GM19395 (cell line): ENCODE data around the gene NXPH4.

Experiments
- ATAC-seq: cut with Tn5 transposase; IDR thresholded peaks from one replicate; pipeline ENCODE4 v1.9.1; 2021; ENCODE audit warnings: mild to moderate bottlenecking, moderate library complexity; ENCODE audit not compliant: unreplicated experiment

The NXPH4 gene

GRCh38 chr12:57216014-57216911 lies at the start of gene NXPH4:
Gene NXPH4 (plus strand): TSS chr12:57216794. CDS start chr12:57216970, 176 bp downstream.
- ATAC-seq: peak; percentile 34

GRCh38 chr12:57166971-57167371 lies 49.6 kb upstream of the NXPH4 start:
- ATAC-seq: no peak

- ATAC-seq: no peak
These were observed 48.5 kb upstream of the NXPH4 start for GRCh38 chr12:57168058-57168457.

- no peak for ATAC-seq
These were observed 47.4 kb upstream of the NXPH4 start for GRCh38 chr12:57169046-57169795.

GRCh38 chr12:57169969-57170368 lies 46.6 kb upstream of the NXPH4 start:
- ATAC-seq: no peak

- ATAC-seq: no peak
These were observed 46.2 kb upstream of the NXPH4 start for GRCh38 chr12:57170408-57170807.

- no peak for ATAC-seq
These were observed 45.7 kb upstream of the NXPH4 start for GRCh38 chr12:57170927-57171326.

GRCh38 chr12:57171668-57172067 lies 44.9 kb upstream of the NXPH4 start:
- ATAC-seq: no peak

GRCh38 chr12:57173089-57173488 lies 43.5 kb upstream of the NXPH4 start:
- ATAC-seq: no peak

GRCh38 chr12:57173683-57174082 lies 42.9 kb upstream of the NXPH4 start:
- no peak for ATAC-seq

GRCh38 chr12:57175428-57176138 lies 41.0 kb upstream of the NXPH4 start:
- ATAC-seq: no peak

- no peak for ATAC-seq
These were observed 40.5 kb upstream of the NXPH4 start for GRCh38 chr12:57176139-57176477.

- ATAC-seq: no peak
These were observed 39.7 kb upstream of the NXPH4 start for GRCh38 chr12:57176846-57177245.

GRCh38 chr12:57177354-57177753 lies 39.2 kb upstream of the NXPH4 start:
- ATAC-seq: no peak

- ATAC-seq: no peak
These were observed 38.4 kb upstream of the NXPH4 start for GRCh38 chr12:57178213-57178612.

- ATAC-seq: no peak
These were observed 37.1 kb upstream of the NXPH4 start for GRCh38 chr12:57179331-57180086.

- no peak for ATAC-seq
These were observed 36.1 kb upstream of the NXPH4 start for GRCh38 chr12:57180321-57180989.

- ATAC-seq: no peak
These were observed 35.5 kb upstream of the NXPH4 start for GRCh38 chr12:57181072-57181471.

- no peak for ATAC-seq
These were observed 34.9 kb upstream of the NXPH4 start for GRCh38 chr12:57181561-57182155.
